ENCODE data around the gene HHIP. TPM values are rescaled to one million over a fixed set of nuclear protein-coding genes. Genes with fewer than 3 reads are reported as not detected.

HHIP gene
- total RNA-seq, 2 donors from 2014 or later = 0.79 to 0.90 TPM

- DNase-seq (ENCODE audit: low spot score) = no peak
- intact Hi-C loops (cut with DNase I) = loop anchor here in 1 of 2 donors (5.0 kb wide), 1 partner anchor 362 kb away; no protein-coding TSS in a partner anchor
Observed at GRCh38 chr4:144650311-144651005, 4.5 kb downstream of the HHIP start.

GRCh38 chr4:144653781-144654545, 8.0 kb downstream of the HHIP start:
- intact Hi-C loops (cut with DNase I) = loop anchor here in 1 of 2 donors (5.0 kb wide), 1 partner anchor 358 kb away; no protein-coding TSS in a partner anchor
- no peak for DNase-seq (ENCODE audit: low spot score)

- no peak for DNase-seq (ENCODE audit: low spot score)
- intact Hi-C loops (cut with DNase I) = no loop called here
Observed at GRCh38 chr4:144655491-144655890, 9.5 kb downstream of the HHIP start.

GRCh38 chr4:144656850-144657249, 10.9 kb downstream of the HHIP start:
- no peak for DNase-seq (ENCODE audit: low spot score)
- intact Hi-C loops (cut with DNase I) = no loop called here

- DNase-seq (ENCODE audit: low spot score) = no peak
- intact Hi-C loops (cut with DNase I) = no loop called here
Observed at GRCh38 chr4:144658015-144658567, 12.1 kb downstream of the HHIP start.

GRCh38 chr4:144658903-144659302, 12.9 kb downstream of the HHIP start:
- intact Hi-C loops (cut with DNase I) = no loop called here

GRCh38 chr4:144659447-144659846, 13.5 kb downstream of the HHIP start:
- no peak for DNase-seq (ENCODE audit: low spot score)
- intact Hi-C loops (cut with DNase I) = no loop called here

More at GRCh38 chr4:144658903-144659302, 12.9 kb downstream of the HHIP start:
- DNase-seq (ENCODE audit: low spot score) = no peak

GRCh38 chr4:144663834-144664475, 18.0 kb downstream of the HHIP start:
- DNase-seq (ENCODE audit: low spot score) = no peak
- intact Hi-C loops (cut with DNase I) = loop anchor here in 1 of 2 donors (5.0 kb wide), 1 partner anchor 977 kb away; no protein-coding TSS in a partner anchor

GRCh38 chr4:144666539-144667175, 20.7 kb downstream of the HHIP start:
- intact Hi-C loops (cut with DNase I) = no loop called here
- no peak for DNase-seq (ENCODE audit: low spot score)

GRCh38 chr4:144667500-144667899, 21.5 kb downstream of the HHIP start:
- no peak for DNase-seq (ENCODE audit: low spot score)
- intact Hi-C loops (cut with DNase I) = no loop called here

- intact Hi-C loops (cut with DNase I) = no loop called here
- DNase-seq (ENCODE audit: low spot score) = no peak
Observed at GRCh38 chr4:144670776-144671175, 24.8 kb downstream of the HHIP start.

GRCh38 chr4:144674711-144675110, 28.8 kb downstream of the HHIP start:
- intact Hi-C loops (cut with DNase I) = no loop called here
- DNase-seq (ENCODE audit: low spot score) = no peak

GRCh38 chr4:144681806-144682205, 35.9 kb downstream of the HHIP start:
- no peak for DNase-seq (ENCODE audit: low spot score)
- intact Hi-C loops (cut with DNase I) = no loop called here

- intact Hi-C loops (cut with DNase I) = no loop called here
- DNase-seq (ENCODE audit: low spot score) = no peak
Observed at GRCh38 chr4:144683516-144683915, 37.6 kb downstream of the HHIP start.

GRCh38 chr4:144685911-144686310, 40.0 kb downstream of the HHIP start:
- DNase-seq (ENCODE audit: low spot score) = no peak
- intact Hi-C loops (cut with DNase I) = no loop called here

GRCh38 chr4:144686921-144687320, 41.0 kb downstream of the HHIP start:
- no peak for DNase-seq (ENCODE audit: low spot score)
- intact Hi-C loops (cut with DNase I) = no loop called here

GRCh38 chr4:144687466-144687865, 41.5 kb downstream of the HHIP start:
- no peak for DNase-seq (ENCODE audit: low spot score)
- intact Hi-C loops (cut with DNase I) = no loop called here

- intact Hi-C loops (cut with DNase I) = no loop called here
- DNase-seq (ENCODE audit: low spot score) = no peak
Observed at GRCh38 chr4:144688035-144688569, 42.1 kb downstream of the HHIP start.

- intact Hi-C loops (cut with DNase I) = no loop called here
- DNase-seq (ENCODE audit: low spot score) = no peak
Observed at GRCh38 chr4:144689125-144689524, 43.2 kb downstream of the HHIP start.

Measured in posterior vena cava (tissue), 2 donors.